Osteoblast (primary cell): ENCODE data around the gene SLC1A4. TPM values are rescaled to one million over a fixed set of nuclear protein-coding genes. Genes with fewer than 3 reads are reported as not detected.
"Not testable (repeated sequence)": the region's sequence is repeated elsewhere in the genome, so short reads cannot be mapped to it uniquely, and the experiment has no call there.

Experiments used
- DNase-seq: peaks from one replicate; pipeline ENCODE4 v3.0.0; 2011; ENCODE audit warnings: low spot score, mixed read lengths; ENCODE audit not compliant: insufficient read length; ENCODE audit errors: missing footprints
- H2AFZ ChIP-seq: 2 replicates; pipeline ENCODE4 v1.6.0; 2011; ENCODE audit warnings: mild to moderate bottlenecking, low read length
- H3K27ac ChIP-seq: 2 replicates; pipeline ENCODE4 v1.5.1; 2011; ENCODE audit warnings: mild to moderate bottlenecking, low read depth, low read length, moderate library complexity
- H3K27me3 ChIP-seq: 2 replicates; pipeline ENCODE4 v1.6.0; 2012; ENCODE audit warnings: mild to moderate bottlenecking, control low read depth, inconsistent platforms, low read length, moderate library complexity; ENCODE audit not compliant: insufficient read depth
- H3K36me3 ChIP-seq: 2 replicates; pipeline ENCODE4 v1.5.1; 2011; ENCODE audit warnings: mild to moderate bottlenecking, low read length, control low read depth, moderate library complexity; ENCODE audit not compliant: insufficient read depth
- H3K4me1 ChIP-seq: 2 replicates; pipeline ENCODE4 v1.5.1; 2011; ENCODE audit warnings: mild to moderate bottlenecking, low read length, control low read depth, moderate library complexity; ENCODE audit not compliant: insufficient read depth
- H3K4me2 ChIP-seq: 2 replicates; pipeline ENCODE4 v1.6.0; 2011; ENCODE audit warnings: mild to moderate bottlenecking, low read length; ENCODE audit not compliant: insufficient read depth
- H3K4me3 ChIP-seq: fragments of 200-600 bp; sonication (generic); 3 replicates; pipeline ENCODE4 v1.5.1; 2012; ENCODE audit warnings: mild to moderate bottlenecking, low read length, inconsistent platforms; ENCODE audit not compliant: insufficient read depth
- H3K79me2 ChIP-seq: 2 replicates; pipeline ENCODE4 v1.6.0; 2012; ENCODE audit warnings: mild to moderate bottlenecking, low read length, control low read depth, inconsistent platforms; ENCODE audit not compliant: insufficient read depth
- H3K9me3 ChIP-seq: 2 replicates; pipeline ENCODE4 v1.5.1; 2011; ENCODE audit warnings: low read depth, low read length, control low read depth
- H4K20me1 ChIP-seq: 2 replicates; pipeline ENCODE4 v1.6.0; 2012; ENCODE audit warnings: mild to moderate bottlenecking, low read length, control low read depth; ENCODE audit not compliant: insufficient read depth
- CTCF ChIP-seq: IDR thresholded peaks from 2 replicates; pipeline ENCODE4 v1.5.1; 2011; ENCODE audit warnings: mild to moderate bottlenecking, low read depth, low read length, moderate library complexity; ENCODE audit errors: extremely low read depth
- total RNA-seq: library from RNA; depleted of rRNA; stranded (reverse); fragments of >200 nt; gene quantifications from 2 replicates; pipeline ENCODE4 v1.2.3, GENCODE V29; 2012

SLC1A4 gene
- total RNA-seq, 1 donor: 49.2 TPM

- Histone ChIP-seq H4K20me1 (no peaks in the 10 kb centered on the region), H3K4me3 (peak overlapping the region; percentile 26), H3K27me3 (no peaks in the 10 kb centered on the region), H3K4me1 (peaks cover 17% of the 10 kb centered on the region), H3K79me2 (no peaks in the 10 kb centered on the region), H3K36me3 (no peaks in the 10 kb centered on the region), H3K4me2 (peak overlapping the region; percentile 53), H2AFZ (peak overlapping the region; percentile 27), H3K9me3 (no peaks in the 10 kb centered on the region), H3K27ac (no peak overlapping the region)
- DNase-seq: no peak
- no peak for TF ChIP-seq CTCF
Measured at GRCh38 chr2:65032019-65032975, 43.1 kb downstream of the SLC1A4 start.

GRCh38 chr2:65033178-65033577 lies 44.0 kb downstream of the SLC1A4 start:
- DNase-seq: no peak
- H3K4me2 ChIP-seq: no peak overlapping the region
- H3K4me3 ChIP-seq: no peak overlapping the region
- peaks cover 13% of the 10 kb centered on the region for H3K4me1 ChIP-seq
- no peak overlapping the region for H2AFZ ChIP-seq
- no peaks in the 10 kb centered on the region for H3K36me3 ChIP-seq
- no peaks in the 10 kb centered on the region for H4K20me1 ChIP-seq
- H3K27ac ChIP-seq: no peak overlapping the region
- no peaks in the 10 kb centered on the region for H3K27me3 ChIP-seq
- no peaks in the 10 kb centered on the region for H3K79me2 ChIP-seq
- peak; percentile 11 for TF ChIP-seq CTCF
- no peaks in the 10 kb centered on the region for H3K9me3 ChIP-seq

GRCh38 chr2:65033667-65034066 lies 44.5 kb downstream of the SLC1A4 start:
- DNase-seq, H3K4me2 ChIP-seq, H3K27ac ChIP-seq, H3K4me1 ChIP-seq, H3K79me2 ChIP-seq, H3K9me3 ChIP-seq, H3K4me3 ChIP-seq, H2AFZ ChIP-seq, H4K20me1 ChIP-seq, H3K36me3 ChIP-seq, H3K27me3 ChIP-seq: not testable (repeated sequence)

- Histone ChIP-seq H2AFZ (no peak overlapping the region), H3K9me3 (no peaks in the 10 kb centered on the region)
- no peak for TF ChIP-seq CTCF
Measured at GRCh38 chr2:65035351-65035943, 46.2 kb downstream of the SLC1A4 start.

More at GRCh38 chr2:65035351-65035943, 46.2 kb downstream of the SLC1A4 start:
- no peaks in the 10 kb centered on the region for H3K79me2 ChIP-seq
- DNase-seq: no peak
- no peak overlapping the region for H3K27ac ChIP-seq
- peaks cover 13% of the 10 kb centered on the region for H3K4me1 ChIP-seq
- no peaks in the 10 kb centered on the region for H3K27me3 ChIP-seq
- H3K4me2 ChIP-seq: no peak overlapping the region
- no peaks in the 10 kb centered on the region for H4K20me1 ChIP-seq
- H3K4me3 ChIP-seq: no peak overlapping the region
- no peaks in the 10 kb centered on the region for H3K36me3 ChIP-seq
